Dendritic cell treated with granulocyte-macrophage colony-stimulating factor and Interleukin-4, amounts not matched to agents 40 ng/mL and 50 ng/mL, for 4 days (primary cell): Measurements from ENCODE around the gene LSM7.
"Not testable (repeated sequence)": the region's sequence is repeated elsewhere in the genome, so short reads cannot be mapped to it uniquely, and the experiment has no call there.

Experiments used
- H3K27ac Mint-ChIP-seq: one replicate; pipeline ENCODE4 v1.8.0; 2022; ENCODE audit warnings: mild to moderate bottlenecking, mixed read lengths
- H3K27me3 Mint-ChIP-seq: one replicate; pipeline ENCODE4 v1.8.0; 2022; ENCODE audit warnings: mild to moderate bottlenecking, mixed read lengths
- H3K36me3 Mint-ChIP-seq: one replicate; pipeline ENCODE4 v1.8.0; 2022; ENCODE audit warnings: low read depth, mixed read lengths
- H3K4me1 Mint-ChIP-seq: one replicate; pipeline ENCODE4 v1.8.0; 2022; ENCODE audit warnings: low read depth, mixed read lengths
- H3K4me3 Mint-ChIP-seq: one replicate; pipeline ENCODE4 v1.8.0; 2022; ENCODE audit warnings: mild to moderate bottlenecking, moderate library complexity, mixed read lengths
- H3K9me3 Mint-ChIP-seq: one replicate; pipeline ENCODE4 v1.8.0; 2022; ENCODE audit warnings: mixed read lengths
- intact Hi-C: fragments of 100-400 bp; cut with micrococcal nuclease; formaldehyde crosslinking; loops from one replicate; pipeline ENCODE4 v1.15.0; 2022

LSM7 gene

GRCh38 chr19:2359992-2360685, 31.8 kb upstream of the LSM7 start, which contains the start of gene TMPRSS9:
Gene TMPRSS9 (plus strand): TSS chr19:2360265. CDS start chr19:2389786, 29,521 bp downstream.
- intact Hi-C loops, result no loop called here
- H3K36me3 Mint-ChIP-seq, result no peaks in the 10 kb centered on the region
- H3K27me3 Mint-ChIP-seq, result peaks cover 39% of the 10 kb centered on the region
- H3K27ac Mint-ChIP-seq, result no peak within 1 kb of the TSS
- H3K9me3 Mint-ChIP-seq, result no peaks in the 10 kb centered on the region
- H3K4me1 Mint-ChIP-seq, result no peaks in the 10 kb centered on the region
- H3K4me3 Mint-ChIP-seq, result no peak within 1 kb of the TSS

DNA sequence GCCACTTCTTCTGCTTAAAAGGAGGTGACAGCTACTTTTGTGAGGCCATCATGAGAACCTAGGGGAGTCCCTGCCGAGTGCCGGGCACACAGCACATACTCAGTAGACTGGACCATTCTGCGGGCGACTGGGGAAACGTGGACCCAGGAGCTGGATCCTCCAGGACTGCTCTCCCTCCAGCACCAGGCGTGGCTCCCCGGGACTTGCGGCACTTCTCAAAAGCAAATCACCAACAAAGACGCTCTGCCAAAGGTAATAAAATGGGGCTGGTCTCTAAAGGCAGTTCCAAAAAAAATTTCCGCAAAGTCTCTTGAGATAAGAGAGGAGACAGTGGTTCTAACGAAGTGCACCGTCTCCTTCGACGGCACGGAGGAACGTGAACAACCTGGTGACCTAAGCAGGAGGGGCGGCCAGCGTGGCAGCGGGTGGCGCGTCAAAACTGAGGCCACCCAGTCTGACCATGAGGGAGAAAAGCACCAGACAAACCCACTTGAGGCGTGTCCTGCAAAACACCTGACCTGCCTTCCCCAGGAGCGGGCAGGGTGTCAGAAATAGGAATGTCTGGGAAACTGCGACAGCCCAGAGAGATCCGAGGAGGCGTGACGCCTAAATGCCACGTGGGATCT, 30.3 kb upstream of the LSM7 start:
- no peak overlapping the region for H3K27ac Mint-ChIP-seq
- peaks cover 26% of the 10 kb centered on the region for H3K27me3 Mint-ChIP-seq
- H3K9me3 Mint-ChIP-seq, result no peaks in the 10 kb centered on the region
- no peaks in the 10 kb centered on the region for H3K4me1 Mint-ChIP-seq
- intact Hi-C loops, result no loop called here
- H3K36me3 Mint-ChIP-seq, result peaks cover 10% of the 10 kb centered on the region
- no peak overlapping the region for H3K4me3 Mint-ChIP-seq

- Mint-ChIP-seq H3K27ac (no peak overlapping the region), H3K27me3 (peaks cover 26% of the 10 kb centered on the region), H3K9me3 (no peaks in the 10 kb centered on the region), H3K36me3 (peaks cover 21% of the 10 kb centered on the region), H3K4me1 (no peaks in the 10 kb centered on the region), H3K4me3 (no peak overlapping the region)
- intact Hi-C loops, result no loop called here
Observed at GRCh38 chr19:2357279-2358206, 29.2 kb upstream of the LSM7 start.

- peaks cover 26% of the 10 kb centered on the region for H3K27me3 Mint-ChIP-seq
- no peak overlapping the region for H3K4me3 Mint-ChIP-seq
- H3K27ac Mint-ChIP-seq, result no peak overlapping the region
- H3K9me3 Mint-ChIP-seq, result no peaks in the 10 kb centered on the region
- peaks cover 25% of the 10 kb centered on the region for H3K36me3 Mint-ChIP-seq
- intact Hi-C loops, result no loop called here
- H3K4me1 Mint-ChIP-seq, result no peaks in the 10 kb centered on the region
Observed at GRCh38 chr19:2356036-2356646, 27.8 kb upstream of the LSM7 start.

DNA sequence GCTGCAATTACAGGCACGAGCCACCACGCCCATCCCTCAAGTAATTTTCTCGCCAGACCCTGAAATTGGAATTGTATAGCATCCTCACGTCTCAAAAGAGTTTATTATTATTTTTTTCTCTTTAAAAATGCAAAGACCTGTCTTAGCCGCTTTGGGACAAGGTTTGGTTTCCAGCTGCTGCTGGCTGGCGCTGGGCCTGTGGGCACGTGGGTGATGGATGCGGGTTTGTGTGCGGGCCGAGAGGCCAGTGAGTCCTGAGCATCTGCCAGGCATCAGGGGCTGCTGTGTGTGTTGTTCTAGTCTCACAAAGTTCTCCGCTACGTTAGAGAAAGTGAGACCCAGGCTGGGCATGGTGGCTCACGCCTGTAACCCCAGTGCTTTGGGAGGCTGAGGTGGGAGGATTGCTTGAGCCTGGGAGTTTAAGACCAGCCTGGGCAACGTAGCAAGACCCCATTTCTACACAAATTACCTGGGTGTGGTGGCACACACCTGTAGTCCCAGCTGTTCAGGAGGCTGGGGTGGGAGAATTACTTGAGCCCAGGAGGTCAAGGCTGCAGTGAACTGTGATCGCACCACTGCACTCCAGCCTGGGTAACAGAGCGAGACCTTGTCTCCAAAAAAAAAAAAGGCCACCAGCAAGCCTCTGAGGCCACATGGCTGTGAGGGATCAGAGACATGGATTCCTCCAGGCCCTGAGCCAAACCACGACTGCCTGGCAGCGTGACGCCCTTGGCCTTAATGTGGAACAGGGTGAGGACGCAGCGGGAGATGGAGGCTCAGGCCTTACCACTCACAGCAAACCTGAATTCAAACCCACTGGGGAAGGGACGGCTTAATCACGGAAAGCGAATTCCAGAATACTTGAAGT, 27.0 kb upstream of the LSM7 start:
- no peak overlapping the region for H3K27ac Mint-ChIP-seq
- peaks cover 27% of the 10 kb centered on the region for H3K36me3 Mint-ChIP-seq
- no peaks in the 10 kb centered on the region for H3K9me3 Mint-ChIP-seq
- intact Hi-C loops, result no loop called here
- no peak overlapping the region for H3K4me3 Mint-ChIP-seq
- no peaks in the 10 kb centered on the region for H3K4me1 Mint-ChIP-seq
- H3K27me3 Mint-ChIP-seq, result peaks cover 21% of the 10 kb centered on the region

DNA sequence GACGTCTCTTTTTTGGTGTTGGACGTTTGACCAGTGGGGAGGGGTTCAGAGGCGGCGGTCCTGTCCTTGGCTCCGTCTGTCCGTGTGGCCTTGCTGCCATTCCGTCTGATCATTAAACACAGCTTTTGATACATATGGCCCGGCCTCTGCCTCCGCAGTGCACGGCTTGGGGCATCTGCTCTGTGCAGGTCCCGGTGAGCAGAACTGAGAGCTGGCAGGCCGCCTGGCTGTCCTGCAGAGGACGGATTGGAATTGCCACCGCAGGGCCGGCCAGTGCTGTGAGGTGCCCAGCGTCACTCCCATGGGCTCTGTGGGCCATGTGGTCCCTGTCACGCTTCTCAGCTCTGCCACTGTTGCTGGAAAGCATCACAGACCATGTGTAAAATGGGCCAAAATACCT, 26.3 kb upstream of the LSM7 start:
- no peaks in the 10 kb centered on the region for H3K4me1 Mint-ChIP-seq
- H3K4me3 Mint-ChIP-seq, result no peak overlapping the region
- peaks cover 16% of the 10 kb centered on the region for H3K27me3 Mint-ChIP-seq
- intact Hi-C loops, result no loop called here
- peaks cover 27% of the 10 kb centered on the region for H3K36me3 Mint-ChIP-seq
- no peak overlapping the region for H3K27ac Mint-ChIP-seq
- H3K9me3 Mint-ChIP-seq, result no peaks in the 10 kb centered on the region

- H3K36me3 Mint-ChIP-seq, result peaks cover 27% of the 10 kb centered on the region
- H3K27ac Mint-ChIP-seq, result no peak overlapping the region
- H3K4me3 Mint-ChIP-seq, result no peak overlapping the region
- no peaks in the 10 kb centered on the region for H3K9me3 Mint-ChIP-seq
- H3K27me3 Mint-ChIP-seq, result peaks cover 11% of the 10 kb centered on the region
- H3K4me1 Mint-ChIP-seq, result no peaks in the 10 kb centered on the region
- intact Hi-C loops, result no loop called here
Observed at GRCh38 chr19:2353887-2354592, 25.7 kb upstream of the LSM7 start.

- intact Hi-C loops, result no loop called here
- no peaks in the 10 kb centered on the region for H3K4me1 Mint-ChIP-seq
- H3K27me3 Mint-ChIP-seq, result peaks cover 4% of the 10 kb centered on the region
- H3K9me3 Mint-ChIP-seq, result no peaks in the 10 kb centered on the region
- no peak overlapping the region for H3K4me3 Mint-ChIP-seq
- H3K36me3 Mint-ChIP-seq, result peaks cover 27% of the 10 kb centered on the region
- no peak overlapping the region for H3K27ac Mint-ChIP-seq
Observed at GRCh38 chr19:2353159-2353886, 24.9 kb upstream of the LSM7 start.

DNA sequence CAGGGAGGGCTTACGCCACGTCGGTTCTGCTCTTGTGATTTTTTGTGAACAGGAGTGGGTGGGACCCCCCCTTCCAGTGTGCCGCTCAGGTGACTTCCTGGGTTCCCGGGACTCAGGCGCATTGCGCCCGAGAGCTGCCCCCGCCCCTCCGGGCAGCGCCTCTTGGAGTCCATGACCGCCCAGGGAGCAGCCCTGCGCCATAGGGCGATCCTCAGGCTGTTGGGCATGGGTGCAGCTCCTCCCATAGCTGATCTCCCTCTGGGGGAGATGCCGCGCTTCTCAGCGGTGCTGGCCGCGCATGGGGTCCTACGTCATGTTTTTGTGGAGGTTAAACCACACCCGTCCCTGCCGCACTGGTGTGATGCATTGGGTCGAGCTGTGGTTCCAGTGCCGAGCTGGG, 23.7 kb upstream of the LSM7 start:
- Mint-ChIP-seq H3K9me3 (no peaks in the 10 kb centered on the region), H3K4me1 (no peaks in the 10 kb centered on the region), H3K36me3 (peaks cover 27% of the 10 kb centered on the region), H3K27ac (no peak overlapping the region), H3K4me3 (no peak overlapping the region), H3K27me3 (no peaks in the 10 kb centered on the region)
- intact Hi-C loops, result no loop called here

DNA sequence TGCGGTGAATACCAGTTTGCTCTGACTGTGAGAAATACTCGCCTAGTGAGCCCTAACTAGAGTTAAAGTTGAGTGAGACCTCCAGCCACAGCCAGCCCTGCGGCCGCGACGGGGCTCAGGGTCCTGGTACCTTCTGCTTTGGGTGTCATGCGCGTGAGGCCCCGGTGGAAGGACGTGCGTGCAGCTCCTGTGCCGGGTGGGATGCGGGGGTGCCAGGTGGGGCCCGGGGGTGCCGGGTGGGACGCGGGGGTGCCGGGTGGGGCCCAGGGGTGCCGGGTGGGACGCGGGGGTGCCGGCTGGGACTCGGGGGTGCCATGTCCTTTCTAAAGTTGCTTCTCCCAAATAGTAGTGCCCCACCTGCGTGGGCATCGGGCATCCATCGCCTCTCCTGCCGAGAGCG, 23.2 kb upstream of the LSM7 start:
- intact Hi-C loops, result no loop called here
- Mint-ChIP-seq H3K27ac (no peak overlapping the region), H3K4me3 (no peak overlapping the region), H3K9me3 (no peaks in the 10 kb centered on the region), H3K36me3 (peaks cover 27% of the 10 kb centered on the region), H3K4me1 (no peaks in the 10 kb centered on the region), H3K27me3 (no peaks in the 10 kb centered on the region)

- Mint-ChIP-seq H3K4me1 (peaks cover 4% of the 10 kb centered on the region), H3K9me3 (no peaks in the 10 kb centered on the region), H3K27ac (no peak overlapping the region), H3K36me3 (peaks cover 32% of the 10 kb centered on the region), H3K27me3 (no peaks in the 10 kb centered on the region), H3K4me3 (no peak overlapping the region)
- intact Hi-C loops, result no loop called here
Observed at GRCh38 chr19:2350656-2351055, 22.3 kb upstream of the LSM7 start.

GRCh38 chr19:2349818-2350217, 21.4 kb upstream of the LSM7 start:
- peaks cover 39% of the 10 kb centered on the region for H3K36me3 Mint-ChIP-seq
- H3K4me1 Mint-ChIP-seq, H3K9me3 Mint-ChIP-seq, H3K4me3 Mint-ChIP-seq, H3K27ac Mint-ChIP-seq, intact Hi-C loops, H3K27me3 Mint-ChIP-seq: not testable (repeated sequence)
